ENCODE data around the gene GRIN2A. TPM values are rescaled to one million over a fixed set of nuclear protein-coding genes. Genes with fewer than 3 reads are reported as not detected.
"Not testable (repeated sequence)": the region's sequence is repeated elsewhere in the genome, so short reads cannot be mapped to it uniquely, and the experiment has no call there.

GRIN2A gene
- total and polyA plus RNA-seq, 2 donors (not counting 3 experiments of a cell fraction or from before 2014, with no cell fraction given) = not detected

DNA sequence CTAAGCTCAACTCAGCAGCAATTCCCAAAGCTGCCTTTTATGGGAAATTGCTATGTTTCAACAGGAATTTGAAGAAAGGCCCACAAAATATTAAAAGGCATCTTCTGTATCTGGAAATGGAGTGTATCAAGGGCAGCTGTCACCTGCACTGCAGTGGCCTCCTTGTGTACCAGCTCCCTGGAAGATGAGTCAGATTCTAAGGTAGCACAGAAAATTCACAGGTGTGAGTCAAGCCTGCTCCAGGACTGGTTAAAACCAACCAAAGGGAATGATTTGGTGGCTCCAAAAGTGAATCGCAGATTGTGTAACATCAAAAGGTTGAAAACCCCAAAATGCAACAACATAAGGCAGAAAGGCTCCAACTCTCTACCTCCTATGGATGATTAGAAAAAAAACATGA is 296.4 kb downstream of the GRIN2A start:
- H3K27me3 ChIP-seq (ENCODE audit: control insufficient read depth in 2 of 2, insufficient read depth in 2 of 2, low read length in 2 of 2) = no peaks in the 10 kb centered on the region
- DNase-seq (ENCODE audit: low read depth, low spot score) (no peak), FAIRE-seq (no peak)
- no peaks in the 10 kb centered on the region for H3K79me2 ChIP-seq (ENCODE audit: control insufficient read depth, insufficient read depth, low read length)
- H3K4me1 ChIP-seq (ENCODE audit: control insufficient read depth, extremely low read depth, insufficient read depth, low read length) = no peaks in the 10 kb centered on the region
- H2AFZ ChIP-seq (ENCODE audit: low read depth, low read length) = no peak overlapping the region
- BruUV-seq (replicated peaks) = no TSS peak
- no peak overlapping the region for H3K9ac ChIP-seq (replicated peaks; ENCODE audit: extremely low read depth, insufficient read depth, low read length)
- H3K4me2 ChIP-seq (ENCODE audit: insufficient read depth, low read length) = no peak overlapping the region
- no peaks in the 10 kb centered on the region for H3K36me3 ChIP-seq (ENCODE audit: control insufficient read depth in 2 of 2, extremely low read depth in 1 of 2, insufficient read depth in 2 of 2, low read length in 2 of 2)
- dilution Hi-C loops (cut with MboI; ENCODE audit: extremely low pct_ligation_motif_present, low sequenced_read_pairs) = no loop called here
- ChIA-PET CTCF (no interaction called here), POLR2A (no interaction called here)
- no peak overlapping the region for H3K4me3 ChIP-seq (replicated peaks in 1 of 3; ENCODE audit: insufficient read depth in 1 of 3, low read depth in 1 of 3, low read length in 3 of 3)
- no peak overlapping the region for H3K27ac ChIP-seq (ENCODE audit: insufficient read depth, low read depth, low read length)
- no peaks in the 10 kb centered on the region for H3K9me3 ChIP-seq (replicated peaks; ENCODE audit: control insufficient read depth, insufficient read depth, low read length)
- TF ChIP-seq POLR2A (IDR thresholded peaks at IDR 0.05; ENCODE audit: low read depth, low read length) = no peak
- TF ChIP-seq, protein P1, sequence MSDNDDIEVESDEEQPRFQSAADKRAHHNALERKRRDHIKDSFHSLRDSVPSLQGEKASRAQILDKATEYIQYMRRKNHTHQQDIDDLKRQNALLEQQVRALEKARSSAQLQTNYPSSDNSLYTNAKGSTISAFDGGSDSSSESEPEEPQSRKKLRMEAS (IDR thresholded peaks at IDR 0.05; ENCODE audit: insufficient read depth, insufficient read length) = no peak
- intact Hi-C loops (cut with micrococcal nuclease) = no loop called here
- H4K20me1 ChIP-seq (replicated peaks; ENCODE audit: control insufficient read depth, extremely low read depth, insufficient read depth, low read length) = no peaks in the 10 kb centered on the region
- H3K9me1 ChIP-seq (replicated peaks; ENCODE audit: control insufficient read depth, extremely low read depth, insufficient read depth, low read length) = no peaks in the 10 kb centered on the region

DNA sequence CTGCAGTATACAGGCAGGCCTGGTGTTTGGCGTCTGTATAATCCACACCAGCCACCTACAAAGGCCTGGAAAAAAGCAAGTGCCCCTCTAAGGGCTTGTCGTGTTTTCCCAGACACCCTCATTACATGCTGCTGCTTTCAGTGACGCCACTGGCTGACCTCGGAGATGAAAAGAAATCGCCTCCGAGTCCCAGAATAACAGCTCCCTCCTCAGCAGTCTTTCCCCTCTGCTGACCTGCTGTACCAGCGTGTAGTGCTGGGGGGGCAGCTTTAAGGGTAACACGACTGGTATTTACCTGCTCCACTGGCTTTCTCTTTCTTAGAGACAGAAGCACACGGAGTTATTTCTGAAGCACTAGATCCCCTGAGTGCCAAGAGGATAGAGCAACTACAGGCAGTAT is 296.8 kb downstream of the GRIN2A start:
- Histone ChIP-seq H4K20me1 (replicated peaks; ENCODE audit: control insufficient read depth, extremely low read depth, insufficient read depth, low read length) (no peaks in the 10 kb centered on the region), H3K79me2 (ENCODE audit: control insufficient read depth, insufficient read depth, low read length) (no peaks in the 10 kb centered on the region), H3K27ac (ENCODE audit: insufficient read depth, low read depth, low read length) (no peak overlapping the region), H3K4me3 (replicated peaks in 1 of 3; ENCODE audit: insufficient read depth in 1 of 3, low read depth in 1 of 3, low read length in 3 of 3) (no peak overlapping the region), H3K9me1 (replicated peaks; ENCODE audit: control insufficient read depth, extremely low read depth, insufficient read depth, low read length) (no peaks in the 10 kb centered on the region), H3K9me3 (replicated peaks; ENCODE audit: control insufficient read depth, insufficient read depth, low read length) (no peaks in the 10 kb centered on the region), H3K9ac (replicated peaks; ENCODE audit: extremely low read depth, insufficient read depth, low read length) (no peak overlapping the region), H3K4me2 (ENCODE audit: insufficient read depth, low read length) (no peak overlapping the region), H3K27me3 (ENCODE audit: control insufficient read depth in 2 of 2, insufficient read depth in 2 of 2, low read length in 2 of 2) (no peaks in the 10 kb centered on the region), H3K36me3 (ENCODE audit: control insufficient read depth in 2 of 2, extremely low read depth in 1 of 2, insufficient read depth in 2 of 2, low read length in 2 of 2) (no peaks in the 10 kb centered on the region), H2AFZ (ENCODE audit: low read depth, low read length) (no peak overlapping the region), H3K4me1 (ENCODE audit: control insufficient read depth, extremely low read depth, insufficient read depth, low read length) (no peaks in the 10 kb centered on the region)
- no peak for FAIRE-seq
- ChIA-PET POLR2A (no interaction called here), CTCF (interaction anchor here (1.5 kb wide), 1 partner anchor 237 kb away, joined by 3 read pairs; no protein-coding TSS in a partner anchor)
- intact Hi-C loops (cut with micrococcal nuclease) = no loop called here
- dilution Hi-C loops (cut with MboI; ENCODE audit: extremely low pct_ligation_motif_present, low sequenced_read_pairs) = no loop called here
- TF ChIP-seq JUN (IDR thresholded peaks at IDR 0.05; ENCODE audit: borderline replicate concordance, insufficient read depth, insufficient read length, low read depth) (no peak), EZH2 (IDR thresholded peaks at IDR 0.05; ENCODE audit: borderline replicate concordance, low read depth, low read length, severe bottlenecking) (no peak), MYC (IDR thresholded peaks at IDR 0.05; ENCODE audit: low read depth, low read length) (no peak), GATA2 (IDR thresholded peaks at IDR 0.05; ENCODE audit: insufficient read depth, insufficient read length, low read depth, low read length) (no peak), POLR2AphosphoS5 (IDR thresholded peaks at IDR 0.05; ENCODE audit: insufficient read depth, low read depth, low read length) (no peak), FOS (IDR thresholded peaks at IDR 0.05; ENCODE audit: borderline replicate concordance, insufficient read depth, low read length) (no peak), POLR2A (IDR thresholded peaks at IDR 0.05; ENCODE audit: low read depth, low read length) (no peak)
- TF ChIP-seq, protein P2, sequence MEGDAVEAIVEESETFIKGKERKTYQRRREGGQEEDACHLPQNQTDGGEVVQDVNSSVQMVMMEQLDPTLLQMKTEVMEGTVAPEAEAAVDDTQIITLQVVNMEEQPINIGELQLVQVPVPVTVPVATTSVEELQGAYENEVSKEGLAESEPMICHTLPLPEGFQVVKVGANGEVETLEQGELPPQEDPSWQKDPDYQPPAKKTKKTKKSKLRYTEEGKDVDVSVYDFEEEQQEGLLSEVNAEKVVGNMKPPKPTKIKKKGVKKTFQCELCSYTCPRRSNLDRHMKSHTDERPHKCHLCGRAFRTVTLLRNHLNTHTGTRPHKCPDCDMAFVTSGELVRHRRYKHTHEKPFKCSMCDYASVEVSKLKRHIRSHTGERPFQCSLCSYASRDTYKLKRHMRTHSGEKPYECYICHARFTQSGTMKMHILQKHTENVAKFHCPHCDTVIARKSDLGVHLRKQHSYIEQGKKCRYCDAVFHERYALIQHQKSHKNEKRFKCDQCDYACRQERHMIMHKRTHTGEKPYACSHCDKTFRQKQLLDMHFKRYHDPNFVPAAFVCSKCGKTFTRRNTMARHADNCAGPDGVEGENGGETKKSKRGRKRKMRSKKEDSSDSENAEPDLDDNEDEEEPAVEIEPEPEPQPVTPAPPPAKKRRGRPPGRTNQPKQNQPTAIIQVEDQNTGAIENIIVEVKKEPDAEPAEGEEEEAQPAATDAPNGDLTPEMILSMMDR (IDR thresholded peaks at IDR 0.05; ENCODE audit: extremely low read depth in 1 of 2, insufficient read depth in 1 of 2, low read depth in 1 of 2, low read length in 2 of 2) = no peak
- TF ChIP-seq, protein P1 (IDR thresholded peaks at IDR 0.05; ENCODE audit: insufficient read depth, insufficient read length) = no peak
- DNase-seq (ENCODE audit: low read depth, low spot score) = no peak
- no TSS peak for BruUV-seq (replicated peaks)

DNA sequence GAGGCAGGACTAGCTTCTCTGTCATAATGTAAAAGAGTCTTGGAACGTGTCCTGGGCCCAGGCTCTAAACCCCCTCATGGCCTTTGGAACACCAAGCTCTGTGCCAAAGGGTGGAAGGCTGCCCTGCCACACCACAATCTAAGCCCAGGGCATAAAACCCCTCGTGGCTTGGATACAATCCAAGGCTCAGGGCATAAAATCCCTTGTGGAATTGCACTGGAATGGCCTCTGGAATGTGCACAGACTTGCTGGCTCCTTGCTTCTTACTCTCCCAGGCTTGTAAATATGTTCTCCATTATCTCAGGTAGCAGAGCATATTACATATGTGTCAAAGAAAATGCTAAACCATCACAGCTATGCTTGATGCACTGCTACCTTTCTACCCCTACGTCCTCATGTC is 306.2 kb downstream of the GRIN2A start:
- H2AFZ ChIP-seq (ENCODE audit: low read depth, low read length); H3K36me3 ChIP-seq (ENCODE audit: control insufficient read depth in 2 of 2, extremely low read depth in 1 of 2, insufficient read depth in 2 of 2, low read length in 2 of 2); H3K9ac ChIP-seq (replicated peaks; ENCODE audit: extremely low read depth, insufficient read depth, low read length); H3K27ac ChIP-seq (ENCODE audit: insufficient read depth, low read depth, low read length); H3K79me2 ChIP-seq (ENCODE audit: control insufficient read depth, insufficient read depth, low read length); H4K20me1 ChIP-seq (replicated peaks; ENCODE audit: control insufficient read depth, extremely low read depth, insufficient read depth, low read length); BruUV-seq (replicated peaks); H3K9me3 ChIP-seq (replicated peaks; ENCODE audit: control insufficient read depth, insufficient read depth, low read length); H3K4me1 ChIP-seq (ENCODE audit: control insufficient read depth, extremely low read depth, insufficient read depth, low read length); FAIRE-seq; H3K4me2 ChIP-seq (ENCODE audit: insufficient read depth, low read length); dilution Hi-C loops (cut with MboI; ENCODE audit: extremely low pct_ligation_motif_present, low sequenced_read_pairs); CTCF ChIA-PET; H3K9me1 ChIP-seq (replicated peaks; ENCODE audit: control insufficient read depth, extremely low read depth, insufficient read depth, low read length); H3K4me3 ChIP-seq (replicated peaks in 1 of 3; ENCODE audit: insufficient read depth in 1 of 3, low read depth in 1 of 3, low read length in 3 of 3); DNase-seq (ENCODE audit: low read depth, low spot score); POLR2A ChIA-PET; intact Hi-C loops (cut with micrococcal nuclease); H3K27me3 ChIP-seq (ENCODE audit: control insufficient read depth in 2 of 2, insufficient read depth in 2 of 2, low read length in 2 of 2): not testable (repeated sequence)
